B cell (primary cell): ENCODE data around the gene RNASE8. TPM values are rescaled to one million over a fixed set of nuclear protein-coding genes. Genes with fewer than 3 reads are reported as not detected.

Source experiments
- ATAC-seq: fragments of 200-7000 bp; cut with Tn5 transposase; one replicate; pipeline ENCODE4 v1.10.0; 2021; ENCODE audit warnings: low read depth, mild to moderate bottlenecking, moderate number of reproducible peaks, moderate library complexity
- CTCF ChIA-PET: fragments of 350-600 bp; sonication (Branson Sonifier 250); formaldehyde crosslinking; loops from one replicate; lab custom pipeline; 2021; ENCODE audit warnings: antibody characterized with exemption, inconsistent platforms; lab: Charles Lee
- POLR2A ChIA-PET: fragments of 350-600 bp; sonication (Branson Sonifier 250); formaldehyde crosslinking; loops from one replicate; lab custom pipeline; 2021; ENCODE audit warnings: antibody characterized with exemption; lab: Charles Lee
- DNase-seq: peaks from one replicate; pipeline ENCODE4 v3.0.0; 2013
- H2AFZ ChIP-seq: 2 replicates; pipeline ENCODE4 v1.6.1; 2012; ENCODE audit warnings: mild to moderate bottlenecking, low read depth, low read length; ENCODE audit not compliant: insufficient read depth, poor library complexity, severe bottlenecking
- H3K27ac ChIP-seq, 2 donors: 1 replicate in 1 of 2; 2 replicates in 1 of 2; pipeline ENCODE4 v1.5.1; 2012 to 2013; ENCODE audit warnings: low read length in 2 of 2, mild to moderate bottlenecking in 2 of 2, moderate library complexity in 1 of 2
- H3K27me3 ChIP-seq, 4 experiments: fragments of 200-600 bp in 1 of 4; sonication (generic) in 1 of 4; replicated peaks in 1 of 4; 1 replicate in 2 of 4; 2 replicates in 2 of 4; pipeline versions ENCODE4 v1.6.1 to v1.7.0; 2013 to 2016; ENCODE audit warnings: low read length in 3 of 4, mild to moderate bottlenecking in 2 of 4, mixed read lengths in 1 of 4, moderate library complexity in 1 of 4; ENCODE audit not compliant: insufficient read depth in 4 of 4, control insufficient read depth in 3 of 4; ENCODE audit errors: control extremely low read depth in 1 of 4
- H3K36me3 ChIP-seq, 2 experiments: replicated peaks in 1 of 2; 1 replicate in 1 of 2; 2 replicates in 1 of 2; pipeline versions ENCODE4 v1.6.1 to v1.7.1; 2013; ENCODE audit warnings: low read length in 1 of 2; ENCODE audit not compliant: insufficient read depth in 2 of 2, control insufficient read depth in 1 of 2; ENCODE audit errors: control extremely low read depth in 1 of 2, extremely low read depth in 1 of 2
- H3K4me1 ChIP-seq, 2 donors: fragments of 200-600 bp in 1 of 2; sonication (generic) in 1 of 2; 1 replicate in 1 of 2; 2 replicates in 1 of 2; pipeline versions ENCODE4 v1.5.1 to v1.6.1; 2013 to 2017; ENCODE audit warnings: low read length in 2 of 2; ENCODE audit not compliant: control insufficient read depth in 2 of 2, insufficient read depth in 2 of 2
- H3K4me2 ChIP-seq: replicated peaks from 2 replicates; pipeline ENCODE3; 2012; ENCODE audit warnings: mild to moderate bottlenecking, low read depth, low read length; ENCODE audit not compliant: poor library complexity, severe bottlenecking
- H3K4me3 ChIP-seq, 5 experiments: fragments of 200-600 bp in 1 of 5; sonication (generic) in 1 of 5; 1 replicate in 3 of 5; 2 replicates in 2 of 5; pipeline versions ENCODE4 v1.5.1 to v1.7.0; 2011 to 2016; ENCODE audit warnings: low read length in 4 of 5, mild to moderate bottlenecking in 4 of 5, low read depth in 2 of 5, control low read depth in 1 of 5, moderate library complexity in 1 of 5; ENCODE audit not compliant: insufficient read depth in 1 of 5; ENCODE audit errors: control extremely low read depth in 1 of 5, extremely low read depth in 1 of 5
- H3K79me2 ChIP-seq: fragments of 200-600 bp; sonication (generic); one replicate; pipeline ENCODE4 v1.6.0; 2016; ENCODE audit warnings: low read length; ENCODE audit not compliant: control insufficient read depth, insufficient read depth
- H3K9ac ChIP-seq: fragments of 200-600 bp; sonication (generic); 2 replicates; pipeline ENCODE4 v1.6.1; 2017; ENCODE audit warnings: mild to moderate bottlenecking, low read length, moderate library complexity
- H3K9me3 ChIP-seq, 3 donors: one replicate each; pipeline versions ENCODE4 v1.6.1 to v1.7.1; 2013; ENCODE audit warnings: low read length in 2 of 3; ENCODE audit not compliant: control insufficient read depth in 2 of 3, insufficient read depth in 1 of 3; ENCODE audit errors: control extremely low read depth in 1 of 3
- H4K20me1 ChIP-seq: 2 replicates; pipeline ENCODE4 v1.6.0; 2012; ENCODE audit warnings: mild to moderate bottlenecking, low read length; ENCODE audit not compliant: insufficient read depth, control insufficient read depth, poor library complexity, severe bottlenecking
- H3K27ac Mint-ChIP-seq: one replicate; pipeline ENCODE4 v1.8.0; 2021; ENCODE audit warnings: mixed read lengths
- H3K27me3 Mint-ChIP-seq: one replicate; pipeline ENCODE4 v1.8.0; 2021; ENCODE audit warnings: mixed read lengths
- H3K4me1 Mint-ChIP-seq: one replicate; pipeline ENCODE4 v1.8.0; 2021; ENCODE audit warnings: mixed read lengths
- H3K4me3 Mint-ChIP-seq: one replicate; pipeline ENCODE4 v1.8.0; 2021; ENCODE audit warnings: mixed read lengths
- H3K9me3 Mint-ChIP-seq: one replicate; pipeline ENCODE4 v1.8.0; 2022; ENCODE audit warnings: mixed read lengths; ENCODE audit not compliant: insufficient read depth
- EZH2 ChIP-seq: IDR thresholded peaks from 2 replicates; pipeline ENCODE4 v1.6.1; 2012; ENCODE audit warnings: borderline replicate concordance, low read depth, mild to moderate bottlenecking, moderate library complexity, low read length; ENCODE audit not compliant: insufficient read depth, poor library complexity, severe bottlenecking
- WGBS: methylation state at CpG from one replicate; pipeline ENCODE4 v1.1.5; 2013; ENCODE audit warnings: missing lambda C conversion rate; ENCODE audit not compliant: insufficient coverage; 5-methylcytosine and 5-hydroxymethylcytosine counted together
- intact Hi-C: fragments of 100-400 bp; cut with micrococcal nuclease; formaldehyde crosslinking; loops from one replicate; pipeline ENCODE4 v1.10.0; 2022
- polyA plus RNA-seq: library from polyadenylated mRNA; depleted of rRNA; stranded (reverse); fragments of >200 nt; gene quantifications from 2 replicates; pipeline ENCODE4 v1.2.3, GENCODE V29; 2012
- total RNA-seq, 2 donors: library from RNA; stranded (reverse); fragments of 120-200 nt in 1 of 2; gene quantifications; 1 replicate in 1 of 2; 2 replicates in 1 of 2; pipeline versions ENCODE4 v1.2.3 to v1.2.4, GENCODE V29; 2013 to 2022
- TF ChIP-seq, protein P1 (sequence below): fragments of 200-600 bp; IDR thresholded peaks from one replicate; pipeline ENCODE4 v1.8.0; 2022; ENCODE audit warnings: antibody characterized with exemption, mild to moderate bottlenecking

The RNASE8 gene
- total and polyA plus RNA-seq, 2 donors (not counting 1 experiment from before 2014, with no cell fraction given): not detected

DNA sequence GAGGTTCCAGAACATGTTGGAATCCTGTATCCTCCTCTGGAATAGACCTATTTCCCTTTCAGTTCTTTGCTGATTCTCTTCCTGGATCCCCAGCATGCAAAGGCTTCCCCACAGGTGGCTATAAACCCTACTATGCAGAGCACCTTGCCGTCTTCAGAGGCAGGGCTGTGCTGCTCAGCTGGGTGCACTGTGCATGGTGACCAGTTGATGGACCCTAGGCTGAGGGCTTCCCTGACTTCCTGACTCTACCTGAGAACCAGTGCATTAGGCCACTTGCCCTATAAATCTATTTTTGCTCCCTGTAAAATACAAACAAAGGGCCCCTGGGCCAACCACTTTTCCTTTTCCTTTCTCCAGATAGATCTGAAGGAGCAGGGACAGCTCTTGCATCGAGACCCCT is 26.8 kb downstream of the RNASE8 start:
- Histone ChIP-seq H3K27me3 (no peaks in the 10 kb centered on the region), H3K4me2 (no peak overlapping the region), H3K79me2 (no peaks in the 10 kb centered on the region), H3K9ac (no peak overlapping the region), H3K9me3 (peaks cover 0 to 3% (median 0%) of the 10 kb centered on the region in 3 donors), H3K36me3 (no peaks in the 10 kb centered on the region), H3K4me1 (peaks cover 11 to 14% of the 10 kb centered on the region in 2 donors), H2AFZ (no peak overlapping the region), H3K27ac (no peak overlapping the region), H4K20me1 (no peaks in the 10 kb centered on the region), H3K4me3 (no peak overlapping the region)
- Mint-ChIP-seq H3K4me1 (peaks cover 13% of the 10 kb centered on the region), H3K4me3 (no peak overlapping the region), H3K27me3 (peaks cover 5% of the 10 kb centered on the region), H3K9me3 (no peaks in the 10 kb centered on the region), H3K27ac (no peak overlapping the region)
- TF ChIP-seq, protein P1, sequence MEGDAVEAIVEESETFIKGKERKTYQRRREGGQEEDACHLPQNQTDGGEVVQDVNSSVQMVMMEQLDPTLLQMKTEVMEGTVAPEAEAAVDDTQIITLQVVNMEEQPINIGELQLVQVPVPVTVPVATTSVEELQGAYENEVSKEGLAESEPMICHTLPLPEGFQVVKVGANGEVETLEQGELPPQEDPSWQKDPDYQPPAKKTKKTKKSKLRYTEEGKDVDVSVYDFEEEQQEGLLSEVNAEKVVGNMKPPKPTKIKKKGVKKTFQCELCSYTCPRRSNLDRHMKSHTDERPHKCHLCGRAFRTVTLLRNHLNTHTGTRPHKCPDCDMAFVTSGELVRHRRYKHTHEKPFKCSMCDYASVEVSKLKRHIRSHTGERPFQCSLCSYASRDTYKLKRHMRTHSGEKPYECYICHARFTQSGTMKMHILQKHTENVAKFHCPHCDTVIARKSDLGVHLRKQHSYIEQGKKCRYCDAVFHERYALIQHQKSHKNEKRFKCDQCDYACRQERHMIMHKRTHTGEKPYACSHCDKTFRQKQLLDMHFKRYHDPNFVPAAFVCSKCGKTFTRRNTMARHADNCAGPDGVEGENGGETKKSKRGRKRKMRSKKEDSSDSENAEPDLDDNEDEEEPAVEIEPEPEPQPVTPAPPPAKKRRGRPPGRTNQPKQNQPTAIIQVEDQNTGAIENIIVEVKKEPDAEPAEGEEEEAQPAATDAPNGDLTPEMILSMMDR: no peak
- no peak for TF ChIP-seq EZH2
- no peak for ATAC-seq
- ChIA-PET CTCF (interaction anchor here (1.0 to 7.8 kb wide), 4 partner anchors 9 to 18 kb away, joined by 3 to 73 read pairs (median 5); partner anchors contain the start of gene ARHGEF40), POLR2A (no interaction called here)
- intact Hi-C loops: no loop called here
- DNase-seq: no peak
- 78% methylated on average over 2 of the region's 2 CpGs for WGBS

DNA sequence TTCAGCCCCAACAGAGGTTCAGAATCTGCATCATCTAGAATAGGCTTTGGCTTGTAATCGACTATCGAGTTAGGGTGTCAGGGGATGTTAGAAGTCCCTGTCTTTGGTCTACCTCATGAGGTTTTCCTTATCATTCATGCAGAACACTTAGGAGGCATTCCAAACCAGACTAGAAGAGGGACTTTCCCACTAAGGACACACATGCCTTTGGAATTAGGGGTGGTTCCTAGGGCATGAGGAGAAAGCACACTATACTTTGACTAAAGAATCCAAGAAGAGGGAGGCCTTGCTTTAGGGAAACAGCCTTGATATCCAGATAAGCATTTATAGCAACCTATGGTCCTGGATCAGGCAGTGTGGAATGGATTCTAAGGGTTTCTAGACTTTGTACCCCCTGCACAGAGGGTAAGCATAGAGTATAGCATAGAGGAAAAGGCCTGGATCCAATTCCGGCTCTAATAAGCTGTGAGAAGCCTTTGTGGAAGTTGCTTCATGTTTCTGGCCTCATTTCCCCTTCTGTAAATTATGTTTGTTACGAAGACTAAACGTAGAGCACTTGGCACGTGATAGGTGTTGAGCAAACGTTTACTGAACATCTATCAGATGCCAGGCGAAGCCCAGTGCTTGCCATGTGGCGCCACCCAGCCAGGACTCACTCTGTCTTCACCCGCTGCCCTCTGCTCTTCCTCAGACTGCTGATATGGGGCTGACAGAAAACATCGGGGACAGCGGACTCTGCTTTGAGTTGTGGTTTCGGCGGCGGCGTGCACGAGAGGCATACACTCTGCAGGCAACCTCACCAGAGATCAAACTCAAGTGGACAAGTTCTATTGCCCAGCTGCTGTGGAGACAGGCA is 27.6 kb downstream of the RNASE8 start:
- Histone ChIP-seq H3K9ac (no peak overlapping the region), H3K4me1 (peaks cover 11 to 14% of the 10 kb centered on the region in 2 donors), H2AFZ (no peak overlapping the region), H3K36me3 (no peaks in the 10 kb centered on the region), H3K27ac (no peak overlapping the region), H4K20me1 (no peaks in the 10 kb centered on the region), H3K9me3 (peaks cover 0 to 5% (median 0%) of the 10 kb centered on the region in 3 donors), H3K4me3 (no peak overlapping the region), H3K27me3 (no peaks in the 10 kb centered on the region), H3K79me2 (no peaks in the 10 kb centered on the region), H3K4me2 (no peak overlapping the region)
- Mint-ChIP-seq H3K27me3 (peaks cover 4% of the 10 kb centered on the region), H3K27ac (no peak overlapping the region), H3K4me1 (peaks cover 13% of the 10 kb centered on the region), H3K4me3 (no peak overlapping the region), H3K9me3 (no peaks in the 10 kb centered on the region)
- CTCF ChIA-PET: interaction anchor here (0.8 to 7.8 kb wide), 3 partner anchors 15 to 71 kb away, joined by 3 to 73 read pairs (median 5); partner anchors contain the start of gene ARHGEF40
- DNase-seq (no peak), ATAC-seq (no peak)
- intact Hi-C loops: no loop called here
- TF ChIP-seq, protein P1: no peak
- no peak for TF ChIP-seq EZH2
- POLR2A ChIA-PET: no interaction called here
- 94% methylated on average over 15 of the region's 17 CpGs for WGBS
